ENCODE results near the gene SSRP1.
"Not testable (repeated sequence)": the region's sequence is repeated elsewhere in the genome, so short reads cannot be mapped to it uniquely, and the experiment has no call there.

SSRP1 gene

DNA sequence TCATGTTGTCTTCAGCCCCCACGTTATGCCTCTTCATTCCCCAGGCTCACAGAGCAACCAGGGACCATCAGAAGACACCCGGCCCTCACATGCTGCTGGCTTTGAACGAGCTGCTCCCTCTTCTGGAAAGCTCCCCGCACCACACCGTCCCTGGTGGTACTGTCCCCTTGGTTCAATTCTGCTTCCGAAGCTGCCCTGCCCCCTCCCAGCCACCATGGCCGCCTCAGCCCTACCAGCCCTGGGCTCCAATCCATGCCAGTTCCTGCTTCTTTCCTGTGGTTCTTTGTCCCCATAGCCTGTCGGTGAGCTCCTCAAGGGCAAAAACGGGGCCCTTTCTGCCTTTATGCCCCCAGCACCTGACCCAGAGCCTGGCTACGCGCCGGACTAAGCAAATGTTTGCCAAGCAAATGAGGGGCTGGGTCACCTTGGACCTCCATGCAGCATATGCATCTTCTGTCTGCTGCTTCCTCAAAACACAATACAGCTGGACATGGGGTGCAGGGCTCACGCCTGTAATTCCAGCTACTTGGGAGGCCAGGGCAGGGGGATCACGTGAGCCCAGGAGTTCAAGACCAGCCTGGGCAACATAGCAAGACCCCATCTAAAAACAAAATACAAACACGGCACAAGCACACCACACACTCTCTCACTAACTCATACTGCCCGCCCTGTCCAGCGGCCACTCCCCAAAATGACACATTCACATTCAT, 32.3 kb downstream of the SSRP1 start:
- peak; percentile 7 for DNase-seq (ENCODE audit: low spot score)
- TF ChIP-seq CTCF (IDR thresholded peaks at IDR 0.05; ENCODE audit: extremely low read depth, missing control alignments) = no peak

GRCh38 chr11:57302489-57302888, 33.2 kb downstream of the SSRP1 start:
- no peak for TF ChIP-seq CTCF (IDR thresholded peaks at IDR 0.05; ENCODE audit: extremely low read depth, missing control alignments)
- no peak for DNase-seq (ENCODE audit: low spot score)

DNA sequence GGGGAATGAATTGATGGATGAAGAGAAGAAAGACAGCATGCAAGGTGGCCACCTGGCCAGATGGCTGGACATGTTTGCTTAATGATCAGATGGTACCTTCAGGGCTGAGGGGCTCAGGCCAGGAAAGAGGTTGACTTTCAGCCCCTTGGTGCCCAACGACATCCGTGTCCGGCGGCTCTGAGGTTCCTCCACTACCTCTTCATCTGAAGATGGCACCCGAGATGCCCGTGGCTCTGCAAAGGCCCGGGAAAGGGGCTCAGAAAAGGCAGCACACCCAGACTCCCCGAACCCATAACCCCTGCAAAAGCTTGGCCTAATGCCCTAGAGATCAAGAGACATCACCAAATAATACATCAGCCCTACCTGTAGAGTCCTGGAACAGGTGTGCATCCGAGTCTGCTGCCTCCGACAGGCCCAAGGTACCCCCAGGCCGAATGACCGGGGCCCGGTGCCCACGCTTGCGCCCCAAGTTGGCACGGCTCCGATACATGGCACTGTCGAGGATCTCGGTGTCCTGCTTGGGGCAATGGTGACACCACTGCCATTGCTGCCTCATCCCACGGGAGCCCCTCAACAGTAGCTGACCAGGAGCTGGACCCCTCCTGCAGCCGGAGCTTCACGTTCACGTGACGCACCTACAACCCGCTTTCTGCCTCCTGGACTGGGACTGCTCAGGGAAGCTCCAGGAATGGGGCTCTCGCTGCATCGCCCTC, 33.8 kb downstream of the SSRP1 start:
- no peak for TF ChIP-seq CTCF (IDR thresholded peaks at IDR 0.05; ENCODE audit: extremely low read depth, missing control alignments)
- DNase-seq (ENCODE audit: low spot score) = peak; percentile 10

GRCh38 chr11:57300785-57301184, 34.9 kb downstream of the SSRP1 start:
- TF ChIP-seq CTCF (IDR thresholded peaks at IDR 0.05; ENCODE audit: extremely low read depth, missing control alignments) = no peak

GRCh38 chr11:57299150-57299737, 36.4 kb downstream of the SSRP1 start:
- TF ChIP-seq CTCF (IDR thresholded peaks at IDR 0.05; ENCODE audit: extremely low read depth, missing control alignments) = no peak
- DNase-seq (ENCODE audit: low spot score) = no peak

More at GRCh38 chr11:57300785-57301184, 34.9 kb downstream of the SSRP1 start:
- DNase-seq (ENCODE audit: low spot score) = no peak

- TF ChIP-seq CTCF (IDR thresholded peaks at IDR 0.05; ENCODE audit: extremely low read depth, missing control alignments) = no peak
- no peak for DNase-seq (ENCODE audit: low spot score)
These were observed 38.5 kb downstream of the SSRP1 start for GRCh38 chr11:57297221-57297620.

DNA sequence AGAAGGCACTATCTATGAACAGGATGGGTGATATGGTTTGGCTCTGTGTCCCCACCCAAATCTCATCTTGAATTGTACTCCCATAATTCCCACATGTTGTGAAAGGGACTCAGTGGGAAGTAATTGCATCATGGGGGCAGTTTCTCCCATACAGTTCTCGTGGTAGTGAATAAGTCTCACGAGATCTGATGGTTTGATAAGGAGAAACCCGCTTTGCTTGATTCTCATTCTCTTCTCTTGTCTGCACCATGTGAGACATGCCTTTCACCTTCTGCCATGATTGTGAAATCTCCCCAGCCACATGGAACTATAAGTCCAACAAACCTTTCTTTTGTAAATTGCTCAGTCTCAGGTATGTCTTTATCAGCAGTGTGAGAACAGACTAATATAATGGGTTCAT, 39.5 kb downstream of the SSRP1 start:
- not testable (repeated sequence) for DNase-seq (ENCODE audit: low spot score)
